Neuron (in vitro differentiated cells): ENCODE results near the gene NKAPD1.
"Not testable (repeated sequence)": the region's sequence is repeated elsewhere in the genome, so short reads cannot be mapped to it uniquely, and the experiment has no call there.

Experiments
- H2AFZ ChIP-seq: one replicate; pipeline ENCODE4 v1.6.1; 2013; ENCODE audit warnings: low read depth, mild to moderate bottlenecking, inconsistent platforms, low read length, moderate library complexity
- H3K27me3 ChIP-seq: one replicate; pipeline ENCODE4 v1.6.1; 2013; ENCODE audit warnings: low read length; ENCODE audit not compliant: insufficient read depth
- H3K36me3 ChIP-seq: one replicate; pipeline ENCODE4 v1.6.1; 2013; ENCODE audit warnings: low read length; ENCODE audit not compliant: insufficient read depth
- H3K4me1 ChIP-seq: one replicate; pipeline ENCODE4 v1.6.1; 2013; ENCODE audit warnings: low read length; ENCODE audit not compliant: insufficient read depth
- H3K4me3 ChIP-seq: 2 replicates; pipeline ENCODE4 v1.5.1; 2013; ENCODE audit warnings: mild to moderate bottlenecking, low read length, moderate library complexity
- H3K9me3 ChIP-seq: one replicate; pipeline ENCODE4 v1.6.1; 2013; ENCODE audit warnings: low read length

NKAPD1 gene

DNA sequence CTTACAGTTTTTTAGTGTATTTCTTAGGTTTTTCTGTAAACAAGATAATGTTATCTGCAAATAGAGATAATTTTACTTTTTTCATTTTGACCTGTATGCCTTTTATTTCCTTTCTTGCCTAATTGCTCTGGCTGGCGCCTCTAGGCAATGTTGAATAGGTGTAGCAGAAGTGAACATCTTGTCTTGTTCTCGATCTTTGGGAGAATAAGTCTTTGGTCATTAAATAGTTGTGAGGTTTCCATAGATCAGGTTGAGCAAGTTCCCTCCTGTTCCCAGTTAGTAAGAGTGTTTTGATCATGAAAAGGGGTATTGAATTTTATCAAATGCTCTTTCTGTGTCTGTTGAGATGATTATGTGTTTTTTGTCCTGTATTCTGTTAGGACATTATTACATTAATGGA is 24.3 kb upstream of the NKAPD1 start:
- H3K27me3 ChIP-seq: no peaks in the 10 kb centered on the region
- H3K4me3 ChIP-seq: no peak overlapping the region
- peaks cover 72% of the 10 kb centered on the region for H3K36me3 ChIP-seq
- no peak overlapping the region for H2AFZ ChIP-seq
- H3K9me3 ChIP-seq: peaks cover 2% of the 10 kb centered on the region
- no peaks in the 10 kb centered on the region for H3K4me1 ChIP-seq

DNA sequence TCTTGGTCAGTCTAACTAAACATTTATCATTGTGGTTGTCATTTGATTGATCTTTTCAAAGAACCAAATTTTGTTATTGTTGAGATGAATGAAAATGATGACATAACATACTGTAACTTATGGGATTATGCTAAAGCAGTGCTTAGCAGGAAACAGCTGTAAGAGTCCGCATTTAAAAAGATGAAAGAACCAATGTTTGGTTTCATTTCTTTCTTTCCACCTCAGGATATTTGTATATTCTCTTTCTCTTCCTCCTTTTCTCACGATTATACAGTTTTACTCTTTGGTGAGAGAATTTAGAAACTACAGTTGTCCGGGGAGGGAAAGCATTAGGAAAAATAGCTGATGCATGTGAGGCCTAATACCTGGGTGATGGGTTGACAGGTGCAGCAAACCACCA is 23.4 kb upstream of the NKAPD1 start:
- Histone ChIP-seq H3K36me3 (peaks cover 67% of the 10 kb centered on the region), H3K27me3 (no peaks in the 10 kb centered on the region), H3K4me1 (no peaks in the 10 kb centered on the region), H3K4me3 (no peak overlapping the region), H3K9me3 (no peaks in the 10 kb centered on the region), H2AFZ (no peak overlapping the region)

DNA sequence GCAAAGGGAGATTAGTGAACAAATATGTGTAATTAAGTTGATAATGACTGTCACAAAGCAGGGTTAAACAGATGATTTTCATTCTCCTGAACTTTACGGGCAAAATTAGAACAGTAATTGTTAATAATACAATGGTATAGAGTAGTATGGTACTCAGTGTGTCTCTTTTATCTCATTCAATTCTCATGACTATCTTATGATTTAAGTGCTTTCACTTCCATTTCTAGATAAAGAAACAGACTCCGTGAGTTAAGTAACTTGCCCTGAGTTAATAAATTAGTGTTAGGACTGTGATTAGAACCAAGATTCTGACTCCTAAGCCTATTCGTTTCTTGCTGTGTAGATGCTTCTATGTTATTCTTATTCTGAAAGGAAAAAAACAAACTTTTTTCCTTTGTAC is 22.3 kb upstream of the NKAPD1 start:
- Histone ChIP-seq H2AFZ (no peak overlapping the region), H3K4me3 (no peak overlapping the region), H3K36me3 (peaks cover 65% of the 10 kb centered on the region), H3K27me3 (no peaks in the 10 kb centered on the region), H3K9me3 (no peaks in the 10 kb centered on the region), H3K4me1 (no peaks in the 10 kb centered on the region)

DNA sequence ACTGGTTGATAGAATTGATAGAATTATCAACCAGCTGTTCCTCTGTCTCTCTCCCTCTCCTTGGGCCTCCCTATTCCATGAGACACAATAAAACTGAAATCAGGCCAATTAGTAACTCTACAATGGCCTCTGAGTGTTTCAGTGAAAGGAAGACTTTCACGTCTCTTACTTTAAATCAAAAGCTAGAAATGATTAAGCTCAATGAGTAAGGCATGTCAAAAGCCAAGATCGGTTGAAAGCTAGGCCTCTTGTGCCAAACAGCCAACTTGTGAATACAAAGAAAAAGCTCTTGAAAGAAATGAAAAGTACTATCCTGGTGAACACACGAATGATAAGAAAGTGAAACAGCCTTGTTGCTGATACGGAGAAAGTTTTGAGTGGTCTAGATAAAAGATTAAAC is 16.9 kb upstream of the NKAPD1 start:
- no peaks in the 10 kb centered on the region for H3K27me3 ChIP-seq
- H3K4me3 ChIP-seq: no peak overlapping the region
- H3K36me3 ChIP-seq: peaks cover 66% of the 10 kb centered on the region
- no peaks in the 10 kb centered on the region for H3K9me3 ChIP-seq
- no peaks in the 10 kb centered on the region for H3K4me1 ChIP-seq
- H2AFZ ChIP-seq: no peak overlapping the region

DNA sequence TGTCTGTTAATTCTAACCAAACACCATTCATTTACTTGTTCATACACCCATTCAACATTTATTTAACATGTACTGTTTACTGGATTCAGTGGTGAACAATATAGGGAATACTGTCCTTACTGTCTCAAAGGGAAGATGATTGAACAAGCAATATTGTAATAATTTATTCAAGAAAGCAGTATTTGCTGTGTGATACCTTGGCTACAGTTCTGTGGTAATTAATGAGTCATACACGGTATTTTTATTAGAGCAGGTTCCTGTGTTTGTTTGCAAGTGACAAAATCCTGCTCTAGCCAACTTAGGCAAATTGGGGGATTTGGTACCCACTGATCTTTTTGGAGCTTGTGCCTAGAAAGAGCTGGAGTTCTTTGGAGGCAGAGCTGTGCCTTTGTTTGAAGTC is 16.0 kb upstream of the NKAPD1 start:
- no peaks in the 10 kb centered on the region for H3K4me1 ChIP-seq
- H3K9me3 ChIP-seq: no peaks in the 10 kb centered on the region
- H3K27me3 ChIP-seq: no peaks in the 10 kb centered on the region
- H3K4me3 ChIP-seq: no peak overlapping the region
- no peak overlapping the region for H2AFZ ChIP-seq
- H3K36me3 ChIP-seq: peaks cover 68% of the 10 kb centered on the region

DNA sequence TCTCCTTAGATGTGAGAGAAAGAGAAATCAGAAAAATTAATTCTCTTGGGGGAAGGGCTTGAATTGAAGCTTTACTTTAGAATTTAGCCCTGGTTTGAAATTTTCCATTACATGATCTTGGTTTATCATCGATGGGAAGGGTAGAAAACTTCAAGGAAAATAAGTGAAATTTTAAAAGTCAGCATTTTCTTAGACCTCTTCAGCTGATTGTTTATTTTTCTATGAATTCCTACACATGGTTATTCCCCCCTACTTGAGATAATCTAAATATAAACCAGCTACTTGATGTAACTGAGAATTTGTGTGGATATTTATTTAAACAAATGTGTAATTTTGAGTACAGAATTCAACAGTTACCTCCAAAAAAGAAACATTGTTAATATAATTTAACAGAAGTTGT is 11.2 kb upstream of the NKAPD1 start:
- H3K4me1 ChIP-seq: no peaks in the 10 kb centered on the region
- peaks cover 49% of the 10 kb centered on the region for H3K36me3 ChIP-seq
- no peaks in the 10 kb centered on the region for H3K27me3 ChIP-seq
- H3K9me3 ChIP-seq: no peaks in the 10 kb centered on the region
- H3K4me3 ChIP-seq: no peak overlapping the region
- no peak overlapping the region for H2AFZ ChIP-seq

DNA sequence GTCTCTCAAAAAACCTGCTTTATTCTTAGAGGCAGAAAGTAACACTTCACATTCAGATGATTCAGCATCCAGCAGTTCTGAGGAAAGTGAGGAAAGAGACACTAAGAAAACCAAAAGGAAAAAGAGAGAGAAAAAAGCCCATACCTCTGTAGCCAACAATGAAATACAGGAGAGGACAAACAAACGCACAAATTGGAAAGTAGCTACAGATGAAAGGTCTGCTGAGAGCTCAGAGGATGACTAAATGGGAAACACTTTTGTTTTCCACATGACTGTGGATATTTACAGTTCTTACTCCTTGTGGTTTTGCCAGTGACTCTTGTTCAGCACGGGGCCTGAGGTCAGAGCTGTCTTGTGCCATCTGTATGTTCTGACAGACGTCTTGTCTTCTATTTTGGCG is 8.6 kb downstream of the NKAPD1 start:
- Histone ChIP-seq H3K4me3 (no peak overlapping the region), H3K9me3 (no peaks in the 10 kb centered on the region), H3K27me3 (no peaks in the 10 kb centered on the region), H3K36me3 (peaks cover 62% of the 10 kb centered on the region), H2AFZ (no peak overlapping the region), H3K4me1 (peaks cover 12% of the 10 kb centered on the region)

DNA sequence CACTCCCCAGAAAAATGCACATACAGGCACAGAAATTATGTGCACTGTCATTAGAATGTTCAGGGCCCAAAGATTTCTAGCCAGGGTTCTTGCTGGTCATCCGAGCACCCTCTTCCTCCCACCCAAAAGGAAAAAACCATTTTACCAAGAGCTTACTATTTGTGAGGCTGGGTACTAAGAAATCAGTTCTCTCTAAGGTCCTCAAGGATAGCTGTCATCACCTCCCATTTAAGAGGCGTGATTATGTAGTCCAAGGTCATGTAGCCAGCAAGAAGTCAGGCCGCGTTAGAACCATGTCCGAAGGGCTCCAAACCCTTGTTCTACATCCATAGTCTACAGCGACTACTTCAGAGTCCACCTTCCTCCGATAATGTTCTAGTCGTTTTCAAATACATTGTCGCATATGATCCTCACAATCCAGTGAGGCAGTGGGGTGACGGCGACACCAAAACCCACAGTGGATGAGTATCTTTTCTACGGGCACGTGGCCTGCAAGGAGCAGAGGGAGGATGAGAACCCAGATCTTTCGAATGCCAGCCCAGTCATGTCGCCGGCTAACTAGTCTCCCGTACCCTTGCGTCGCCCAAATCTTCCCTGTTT is 11.8 kb downstream of the NKAPD1 start:
- H3K9me3 ChIP-seq: no peaks in the 10 kb centered on the region
- peaks cover 16% of the 10 kb centered on the region for H3K4me1 ChIP-seq
- peaks cover 61% of the 10 kb centered on the region for H3K36me3 ChIP-seq
- peak overlapping the region; percentile 20 for H2AFZ ChIP-seq
- no peaks in the 10 kb centered on the region for H3K27me3 ChIP-seq
- H3K4me3 ChIP-seq: peak overlapping the region; percentile 81

DNA sequence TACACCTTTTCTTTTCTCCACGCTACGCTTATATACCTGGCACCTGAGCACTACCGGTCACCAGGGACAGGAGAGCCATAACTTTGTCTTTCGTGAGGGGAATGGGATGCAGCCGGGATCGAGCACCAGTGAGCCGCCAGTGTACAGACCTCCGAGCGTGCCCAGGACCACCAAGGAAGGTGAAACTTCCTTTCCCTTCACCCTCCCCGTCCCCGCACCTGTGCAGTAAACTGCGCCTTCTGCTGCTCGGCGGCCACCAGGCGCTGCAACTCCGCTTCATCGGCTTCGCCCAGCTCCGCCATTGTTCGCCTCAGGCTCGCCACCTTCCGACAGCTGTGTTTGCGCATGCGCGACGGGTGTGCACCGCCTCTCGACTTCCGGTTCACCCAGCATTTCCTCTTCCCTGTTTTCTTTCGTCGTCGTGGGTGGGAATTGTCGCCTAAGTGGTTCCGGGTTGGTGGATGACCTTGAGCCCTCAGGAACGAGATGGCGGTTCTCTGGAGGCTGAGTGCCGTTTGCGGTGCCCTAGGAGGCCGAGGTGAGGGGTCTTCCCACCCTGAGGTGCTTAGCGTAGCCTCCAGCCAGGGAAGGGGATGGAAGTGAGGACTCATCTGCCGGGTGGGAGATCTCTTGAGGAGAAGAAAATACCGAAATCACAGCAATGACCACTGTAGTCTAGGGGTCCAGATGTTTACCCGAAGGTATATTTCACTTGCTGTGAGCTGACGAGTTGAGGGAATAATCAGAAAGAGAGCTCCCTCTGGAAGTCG is 12.5 kb downstream of the NKAPD1 start, which contains the start of the genes SDHD and TIMM8B:
Gene SDHD, plus strand, starts transcription at position 452 of the 770 bp plus-strand sequence. Its CDS starts 35 bp downstream, at position 487.
Gene TIMM8B, minus strand, starts transcription at position 335 of the 770 bp plus-strand sequence. Its CDS starts 33 bp downstream, at position 302.
- Histone ChIP-seq H3K27me3 (no peaks in the 10 kb centered on the region), H3K4me1 (peaks cover 16% of the 10 kb centered on the region), H2AFZ (peak within 1 kb of the TSS; percentile 24), H3K36me3 (peaks cover 65% of the 10 kb centered on the region), H3K4me3 (peak within 1 kb of the TSS; percentile 81), H3K9me3 (no peaks in the 10 kb centered on the region)

DNA sequence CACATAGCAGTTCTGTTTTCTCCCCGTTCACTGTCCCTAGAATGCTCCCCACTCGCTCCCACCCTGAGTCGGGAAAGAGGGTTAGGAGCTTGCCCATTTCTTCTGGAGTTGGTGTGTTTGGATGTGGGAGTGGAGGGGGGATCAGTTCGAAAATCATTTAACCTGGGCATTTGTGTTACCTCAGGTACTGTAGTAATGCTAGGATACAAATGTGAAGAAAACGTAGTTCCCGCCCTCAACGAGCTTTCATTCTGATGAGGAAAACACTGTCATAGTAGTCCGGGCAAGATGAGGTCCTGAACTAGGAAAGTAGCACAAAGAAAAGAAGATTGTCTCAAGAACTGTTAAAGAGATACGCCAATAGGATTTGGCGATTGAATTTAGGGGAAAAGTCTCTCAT is 13.1 kb downstream of the NKAPD1 start:
- peaks cover 63% of the 10 kb centered on the region for H3K36me3 ChIP-seq
- H3K4me3 ChIP-seq: peak overlapping the region; percentile 81
- peaks cover 16% of the 10 kb centered on the region for H3K4me1 ChIP-seq
- peak overlapping the region; percentile 24 for H2AFZ ChIP-seq
- no peaks in the 10 kb centered on the region for H3K9me3 ChIP-seq
- no peaks in the 10 kb centered on the region for H3K27me3 ChIP-seq

DNA sequence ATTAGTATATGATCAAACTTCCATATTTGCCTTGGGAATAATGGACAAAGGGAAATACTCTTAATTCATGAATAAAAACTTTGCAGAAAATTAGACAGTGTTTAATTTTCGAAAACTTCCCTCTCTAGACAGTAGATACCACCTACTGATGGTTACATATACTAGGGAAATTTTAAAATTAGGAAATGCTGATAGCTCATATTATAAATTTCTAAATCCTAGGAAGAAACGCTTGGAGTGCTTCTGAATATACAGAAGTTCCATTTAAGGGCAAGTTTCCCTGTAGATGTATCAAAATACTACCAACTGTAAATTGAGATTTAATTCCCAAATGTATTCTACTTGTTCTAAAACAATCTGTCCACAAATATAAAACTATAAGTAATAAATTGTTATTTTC is 21.2 kb downstream of the NKAPD1 start:
- H3K9me3 ChIP-seq, H3K4me1 ChIP-seq, H2AFZ ChIP-seq, H3K27me3 ChIP-seq, H3K4me3 ChIP-seq: not testable (repeated sequence)
- peaks cover 32% of the 10 kb centered on the region for H3K36me3 ChIP-seq

DNA sequence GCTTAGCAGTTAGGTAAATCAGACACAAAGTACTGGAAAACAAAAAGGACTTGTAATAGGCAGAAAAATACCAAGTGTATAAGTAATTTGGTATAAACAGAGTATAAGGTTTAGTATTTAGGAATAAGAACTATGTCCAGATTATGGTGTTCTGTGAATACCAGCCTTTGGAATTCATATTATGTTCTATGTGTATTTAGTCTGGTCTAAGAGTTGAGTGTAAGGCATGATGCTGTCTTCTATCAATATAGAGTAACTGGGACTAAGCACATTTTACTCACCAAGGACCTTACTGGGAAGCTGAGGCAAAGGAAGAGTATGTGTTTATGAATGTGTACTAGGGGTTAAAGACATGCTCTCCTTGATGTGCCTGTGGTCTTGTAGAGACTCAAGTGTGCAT is 22.1 kb downstream of the NKAPD1 start:
- Histone ChIP-seq H3K9me3 (no peaks in the 10 kb centered on the region), H2AFZ (no peak overlapping the region), H3K4me3 (no peak overlapping the region), H3K4me1 (no peaks in the 10 kb centered on the region), H3K27me3 (no peaks in the 10 kb centered on the region), H3K36me3 (peaks cover 26% of the 10 kb centered on the region)

DNA sequence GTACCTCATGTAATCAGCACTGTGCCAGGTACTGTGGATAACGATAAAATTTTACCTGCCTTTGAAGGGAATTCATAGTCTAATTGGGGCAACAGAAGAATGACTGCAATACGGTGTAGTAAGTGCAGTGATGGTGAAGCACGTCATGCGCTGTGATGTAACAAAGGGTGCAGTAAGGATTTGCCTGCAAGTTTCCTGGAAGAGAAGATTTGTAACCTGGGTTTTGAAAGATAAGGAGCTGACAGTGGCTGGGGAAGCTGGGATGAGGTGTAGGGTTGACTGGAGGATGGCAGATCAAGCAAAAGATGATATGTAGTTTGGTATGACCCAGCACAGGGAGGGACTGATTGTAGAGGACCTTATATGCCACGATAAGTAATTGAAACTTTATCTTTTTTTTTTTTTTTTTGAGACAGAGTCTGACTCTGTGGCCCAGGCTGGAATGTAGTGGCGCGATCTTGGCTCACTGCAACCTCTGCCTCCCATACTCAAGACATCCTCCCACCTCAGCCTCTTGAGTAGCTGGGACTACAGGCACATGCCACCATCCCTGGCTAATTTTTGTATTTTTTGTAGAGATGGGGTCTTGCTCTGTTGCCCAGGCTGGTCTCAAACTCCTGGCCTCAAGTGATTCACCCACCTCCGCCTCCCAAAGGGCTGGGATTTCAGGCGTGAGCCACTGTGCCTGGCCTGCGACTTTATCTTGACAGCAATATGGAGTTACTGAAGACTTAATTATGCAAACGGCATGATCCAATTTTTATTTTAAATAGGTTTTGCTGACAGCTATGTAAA is 23.8 kb downstream of the NKAPD1 start:
- H3K36me3 ChIP-seq: peaks cover 14% of the 10 kb centered on the region
- no peaks in the 10 kb centered on the region for H3K4me1 ChIP-seq
- H2AFZ ChIP-seq: no peak overlapping the region
- H3K4me3 ChIP-seq: no peak overlapping the region
- no peaks in the 10 kb centered on the region for H3K27me3 ChIP-seq
- no peaks in the 10 kb centered on the region for H3K9me3 ChIP-seq
